ENCODE measurements around the gene DNAJC13.

DNAJC13 gene

DNA sequence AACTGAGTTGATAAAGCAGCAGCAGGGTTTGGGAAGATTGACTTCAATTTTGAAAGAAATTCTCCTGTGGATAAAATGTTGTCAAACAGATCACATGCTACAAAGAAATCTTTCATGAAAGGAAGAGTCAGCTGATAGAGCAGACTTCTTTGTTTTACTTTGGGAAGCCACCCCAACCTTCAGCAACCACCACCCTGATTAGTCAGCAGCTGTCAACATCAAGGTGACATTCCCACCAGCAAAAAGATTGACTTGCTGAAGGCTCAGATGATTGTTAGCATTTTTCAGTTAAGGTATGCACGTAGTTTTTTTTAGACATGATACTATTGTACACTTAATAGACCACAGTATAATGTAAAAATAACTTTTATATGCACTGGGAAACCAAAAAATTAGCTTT, 92.2 kb downstream of the DNAJC13 start:
- Histone ChIP-seq H3K36me3 (replicated peaks; ENCODE audit: insufficient read depth, low read length) (peaks cover 6% of the 10 kb centered on the region), H3K27me3 (replicated peaks; ENCODE audit: insufficient read depth, low read length) (no peaks in the 10 kb centered on the region), H3K4me1 (ENCODE audit: low read length) (peaks cover 33% of the 10 kb centered on the region), H3K9ac (ENCODE audit: low read length) (peak overlapping the region; percentile 16; the same call in 1 of the 2 replicates), H3K4me3 (ENCODE audit: low read length) (no peak overlapping the region), H2AFZ (ENCODE audit: low read length) (no peak overlapping the region), H3K4me2 (ENCODE audit: low read depth, low read length) (peak overlapping the region; percentile 36), H3F3A (ENCODE audit: insufficient read depth, low read length) (peaks cover 13% of the 10 kb centered on the region), H3K9me3 (replicated peaks; ENCODE audit: insufficient read depth, low read length) (no peaks in the 10 kb centered on the region), H4K20me1 (ENCODE audit: insufficient read depth, low read length) (no peaks in the 10 kb centered on the region), H3K9me2 (replicated peaks; ENCODE audit: insufficient read depth, low read length) (no peaks in the 10 kb centered on the region), H3K27ac (ENCODE audit: low read length) (peak overlapping the region; percentile 71; the same call in 1 of the 2 replicates), H3K79me2 (ENCODE audit: low read length) (no peaks in the 10 kb centered on the region)
- TF ChIP-seq, protein P1, sequence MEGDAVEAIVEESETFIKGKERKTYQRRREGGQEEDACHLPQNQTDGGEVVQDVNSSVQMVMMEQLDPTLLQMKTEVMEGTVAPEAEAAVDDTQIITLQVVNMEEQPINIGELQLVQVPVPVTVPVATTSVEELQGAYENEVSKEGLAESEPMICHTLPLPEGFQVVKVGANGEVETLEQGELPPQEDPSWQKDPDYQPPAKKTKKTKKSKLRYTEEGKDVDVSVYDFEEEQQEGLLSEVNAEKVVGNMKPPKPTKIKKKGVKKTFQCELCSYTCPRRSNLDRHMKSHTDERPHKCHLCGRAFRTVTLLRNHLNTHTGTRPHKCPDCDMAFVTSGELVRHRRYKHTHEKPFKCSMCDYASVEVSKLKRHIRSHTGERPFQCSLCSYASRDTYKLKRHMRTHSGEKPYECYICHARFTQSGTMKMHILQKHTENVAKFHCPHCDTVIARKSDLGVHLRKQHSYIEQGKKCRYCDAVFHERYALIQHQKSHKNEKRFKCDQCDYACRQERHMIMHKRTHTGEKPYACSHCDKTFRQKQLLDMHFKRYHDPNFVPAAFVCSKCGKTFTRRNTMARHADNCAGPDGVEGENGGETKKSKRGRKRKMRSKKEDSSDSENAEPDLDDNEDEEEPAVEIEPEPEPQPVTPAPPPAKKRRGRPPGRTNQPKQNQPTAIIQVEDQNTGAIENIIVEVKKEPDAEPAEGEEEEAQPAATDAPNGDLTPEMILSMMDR (IDR thresholded peaks at IDR 0.05; ENCODE audit: low read length): no peak
- TF ChIP-seq EZH2phosphoT487 (IDR thresholded peaks at IDR 0.05; ENCODE audit: low read length) (no peak), EZH2 (optimal IDR thresholded peaks at IDR 0.05; ENCODE audit: low read depth, low read length) (no peak)
- peak; percentile 73 for DNase-seq

DNA sequence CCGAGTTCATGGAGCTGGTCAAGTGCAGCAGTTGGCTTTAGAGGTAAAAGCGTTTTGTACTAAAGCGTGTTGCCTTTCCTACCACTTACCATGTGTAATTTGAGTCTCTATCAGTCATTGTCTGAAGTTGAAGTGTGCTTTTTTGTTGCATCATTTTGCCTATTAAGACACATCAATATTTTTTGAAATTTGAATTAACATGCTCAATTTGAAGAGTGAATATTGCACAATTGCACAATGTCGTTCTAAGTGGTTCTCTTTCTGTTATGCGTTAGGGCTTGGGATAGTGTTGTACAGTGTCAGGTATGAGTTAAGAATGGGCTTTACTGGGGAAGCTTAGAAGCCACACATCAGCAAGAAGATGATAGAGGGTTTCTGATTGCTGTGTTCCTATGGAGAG, 95.8 kb downstream of the DNAJC13 start:
- Histone ChIP-seq H3K4me3 (ENCODE audit: low read length) (no peak overlapping the region), H3K9me3 (replicated peaks; ENCODE audit: insufficient read depth, low read length) (no peaks in the 10 kb centered on the region), H3K4me1 (ENCODE audit: low read length) (peaks cover 29% of the 10 kb centered on the region), H3K9me2 (replicated peaks; ENCODE audit: insufficient read depth, low read length) (no peaks in the 10 kb centered on the region), H2AFZ (ENCODE audit: low read length) (no peak overlapping the region), H3K36me3 (replicated peaks; ENCODE audit: insufficient read depth, low read length) (peaks cover 6% of the 10 kb centered on the region; the same call in 1 of the 2 replicates), H3K9ac (ENCODE audit: low read length) (no peak overlapping the region), H4K20me1 (ENCODE audit: insufficient read depth, low read length) (no peaks in the 10 kb centered on the region), H3K79me2 (ENCODE audit: low read length) (no peaks in the 10 kb centered on the region), H3K27me3 (replicated peaks; ENCODE audit: insufficient read depth, low read length) (no peaks in the 10 kb centered on the region), H3K27ac (ENCODE audit: low read length) (no peak overlapping the region), H3F3A (ENCODE audit: insufficient read depth, low read length) (peaks cover 13% of the 10 kb centered on the region), H3K4me2 (ENCODE audit: low read depth, low read length) (no peak overlapping the region)
- no peak for DNase-seq
- TF ChIP-seq EZH2phosphoT487 (IDR thresholded peaks at IDR 0.05; ENCODE audit: low read length): no peak
- TF ChIP-seq, protein P1 (IDR thresholded peaks at IDR 0.05; ENCODE audit: low read length): no peak
- TF ChIP-seq EZH2 (optimal IDR thresholded peaks at IDR 0.05; ENCODE audit: low read depth, low read length): no peak

DNA sequence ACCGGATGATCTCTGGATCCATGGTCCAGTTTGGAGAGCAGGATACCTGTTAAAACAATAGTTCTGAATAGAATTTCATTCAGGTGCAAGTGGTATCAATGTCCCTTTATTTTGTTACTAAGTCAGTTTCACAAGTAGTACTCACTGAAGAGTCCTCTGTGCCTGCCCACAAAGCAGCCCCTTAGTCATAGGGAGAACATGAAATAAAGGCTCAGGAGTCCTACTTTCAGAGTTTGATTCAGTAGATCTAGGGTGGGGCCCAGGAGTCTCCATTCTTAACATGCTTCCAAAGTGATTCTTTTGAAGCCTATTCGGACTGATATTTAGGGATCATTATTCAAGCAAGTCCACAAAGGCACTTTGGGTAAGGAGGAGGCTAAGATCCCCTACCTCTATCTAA, 100.0 kb downstream of the DNAJC13 start:
- no peak overlapping the region for H3K4me3 ChIP-seq (ENCODE audit: low read length)
- no peaks in the 10 kb centered on the region for H3K9me3 ChIP-seq (replicated peaks; ENCODE audit: insufficient read depth, low read length)
- H3K79me2 ChIP-seq (ENCODE audit: low read length): no peaks in the 10 kb centered on the region
- H3K9me2 ChIP-seq (replicated peaks; ENCODE audit: insufficient read depth, low read length): no peaks in the 10 kb centered on the region
- peaks cover 25% of the 10 kb centered on the region for H3K4me1 ChIP-seq (ENCODE audit: low read length)
- H3K27ac ChIP-seq (ENCODE audit: low read length): no peak overlapping the region
- no peaks in the 10 kb centered on the region for H3K27me3 ChIP-seq (replicated peaks; ENCODE audit: insufficient read depth, low read length)
- peaks cover 6% of the 10 kb centered on the region; the same call in 1 of the 2 replicates for H3K36me3 ChIP-seq (replicated peaks; ENCODE audit: insufficient read depth, low read length)
- H2AFZ ChIP-seq (ENCODE audit: low read length): no peak overlapping the region
- no peak overlapping the region for H3K9ac ChIP-seq (ENCODE audit: low read length)
- TF ChIP-seq EZH2 (optimal IDR thresholded peaks at IDR 0.05; ENCODE audit: low read depth, low read length): no peak
- TF ChIP-seq, protein P1 (IDR thresholded peaks at IDR 0.05; ENCODE audit: low read length): no peak
- no peak for TF ChIP-seq EZH2phosphoT487 (IDR thresholded peaks at IDR 0.05; ENCODE audit: low read length)
- H3F3A ChIP-seq (ENCODE audit: insufficient read depth, low read length): peaks cover 9% of the 10 kb centered on the region
- DNase-seq: no peak
- no peaks in the 10 kb centered on the region for H4K20me1 ChIP-seq (ENCODE audit: insufficient read depth, low read length)
- no peak overlapping the region for H3K4me2 ChIP-seq (ENCODE audit: low read depth, low read length)
